Glomerular endothelial cell (primary cell): Measurements from ENCODE around the gene NEK11. TPM values are rescaled to one million over a fixed set of nuclear protein-coding genes. Genes with fewer than 3 reads are reported as not detected.

Experiments used
- DNase-seq: peaks from one replicate; pipeline ENCODE4 v3.0.0-alpha.2; 2011; ENCODE audit warnings: low read depth, low spot score; ENCODE audit errors: extremely low read depth
- total RNA-seq: library from RNA; depleted of rRNA; stranded (reverse); fragments of >200 nt; gene quantifications from 2 replicates; pipeline ENCODE4 v1.2.3, GENCODE V29; 2015

The NEK11 gene
- total RNA-seq, 1 donor from 2014 or later = 6.7 TPM

- DNase-seq = no peak
Measured at GRCh38 chr3:131222599-131222998, 195.9 kb downstream of the NEK11 start.

- DNase-seq = no peak
Measured at GRCh38 chr3:131223373-131224289, 197.0 kb downstream of the NEK11 start.

GRCh38 chr3:131224886-131225550 is 198.3 kb downstream of the NEK11 start:
- DNase-seq = no peak

- no peak for DNase-seq
Measured at GRCh38 chr3:131228522-131228921, 201.8 kb downstream of the NEK11 start.

GRCh38 chr3:131231710-131232389 is 205.2 kb downstream of the NEK11 start:
- DNase-seq = no peak

- DNase-seq = no peak
Measured at GRCh38 chr3:131232711-131233267, 206.1 kb downstream of the NEK11 start.

- DNase-seq = no peak
Measured at GRCh38 chr3:131233900-131234668, 207.4 kb downstream of the NEK11 start.

GRCh38 chr3:131236421-131236820 is 209.7 kb downstream of the NEK11 start:
- no peak for DNase-seq

- DNase-seq = no peak
Measured at GRCh38 chr3:131238496-131238895, 211.8 kb downstream of the NEK11 start.

GRCh38 chr3:131239267-131239666 is 212.6 kb downstream of the NEK11 start:
- no peak for DNase-seq

- DNase-seq = no peak
Measured at GRCh38 chr3:131242201-131242600, 215.5 kb downstream of the NEK11 start.

- DNase-seq = no peak
Measured at GRCh38 chr3:131250466-131250865, 223.8 kb downstream of the NEK11 start.

- DNase-seq = no peak
Measured at GRCh38 chr3:131260525-131260924, 233.8 kb downstream of the NEK11 start.

- DNase-seq = no peak
Measured at GRCh38 chr3:131261104-131261503, 234.4 kb downstream of the NEK11 start.

GRCh38 chr3:131275556-131275955 is 248.9 kb downstream of the NEK11 start:
- DNase-seq = no peak

GRCh38 chr3:131277836-131278497 is 251.3 kb downstream of the NEK11 start:
- DNase-seq = no peak

- no peak for DNase-seq
Measured at GRCh38 chr3:131279577-131279976, 252.9 kb downstream of the NEK11 start.

GRCh38 chr3:131282379-131282778 is 255.7 kb downstream of the NEK11 start:
- DNase-seq = no peak

GRCh38 chr3:131282967-131283366 is 256.3 kb downstream of the NEK11 start:
- no peak for DNase-seq

- no peak for DNase-seq
Measured at GRCh38 chr3:131283862-131284261, 257.2 kb downstream of the NEK11 start.
